Measurements from ENCODE around the gene ATG3. TPM values are rescaled to one million over a fixed set of nuclear protein-coding genes. Genes with fewer than 3 reads are reported as not detected.

The ATG3 gene
- total and polyA plus RNA-seq, 2 of the 8 experiments (the other 6 are each of a cell fraction or from before 2014, with no cell fraction given) = 27.3 to 55.3 TPM

GRCh38 chr3:112569265-112569664 is 7.5 kb upstream of the ATG3 start:
- Histone ChIP-seq H2BK120ac (replicated peaks; ENCODE audit: low read depth, low read length) (no peak overlapping the region), H3K4me3 (ENCODE audit: extremely low read depth in 1 of 4, insufficient read depth in 2 of 4, low read depth in 3 of 4, low read length in 4 of 4) (no peak overlapping the region), H3K23ac (ENCODE audit: insufficient read length) (no peak overlapping the region), H3K14ac (ENCODE audit: insufficient read length) (no peak overlapping the region), H3K4me1 (replicated peaks in 1 of 4; ENCODE audit: control insufficient read depth in 3 of 4, insufficient read depth in 4 of 4, low read length in 3 of 4) (no peaks in the 10 kb centered on the region), H3K56ac (replicated peaks; ENCODE audit: insufficient read length, low read depth, low read length) (no peak overlapping the region), H3K18ac (ENCODE audit: extremely low read depth, low read length) (no peak overlapping the region), H3K23me2 (ENCODE audit: low read depth, low read length) (no peaks in the 10 kb centered on the region), H2BK20ac (ENCODE audit: low read length) (no peak overlapping the region), H2AK5ac (ENCODE audit: low read depth, low read length) (no peak overlapping the region), H4K5ac (ENCODE audit: insufficient read length, low read depth, low read length) (no peak overlapping the region), H3K9me3 (ENCODE audit: insufficient read depth in 2 of 2, low read depth in 1 of 2, low read length in 1 of 2) (no peaks in the 10 kb centered on the region), H2AFZ (ENCODE audit: low read length) (no peak overlapping the region), H2BK12ac (ENCODE audit: low read depth, low read length) (no peak overlapping the region), H4K20me1 (replicated peaks in 1 of 2; ENCODE audit: control insufficient read depth in 1 of 2, insufficient read depth in 2 of 2, low read length in 2 of 2) (no peaks in the 10 kb centered on the region), H3K79me1 (ENCODE audit: low read depth, low read length) (no peaks in the 10 kb centered on the region; the same call in 1 of the 2 replicates), H3K36me3 (ENCODE audit: control insufficient read depth in 2 of 4, insufficient read depth in 4 of 4, low read length in 3 of 4) (peaks cover 0 to 42% (median 21%) of the 10 kb centered on the region in 4 experiments; a peak in 6 of 8 replicates), H3K27ac (ENCODE audit: low read depth, low read length) (no peak overlapping the region), H3K27me3 (replicated peaks in 1 of 4; ENCODE audit: control insufficient read depth in 3 of 4, extremely low read depth in 1 of 4, insufficient read depth in 3 of 4, low read length in 3 of 4) (no peaks in the 10 kb centered on the region), H2BK15ac (ENCODE audit: low read length) (no peak overlapping the region), H3K9ac (replicated peaks in 1 of 4; ENCODE audit: extremely low read depth in 1 of 4, low read depth in 3 of 4, low read length in 3 of 4) (no peak overlapping the region), H3K4me2 (ENCODE audit: insufficient read depth in 1 of 2, low read depth in 2 of 2, low read length in 2 of 2) (no peak overlapping the region), H4K91ac (replicated peaks; ENCODE audit: insufficient read length, low read length) (no peak overlapping the region), H3K79me2 (ENCODE audit: control insufficient read depth in 1 of 2, insufficient read depth in 2 of 2, low read length in 2 of 2) (no peaks in the 10 kb centered on the region), H4K8ac (ENCODE audit: extremely low read depth, insufficient read depth, low read length) (no peak overlapping the region), H3K4ac (replicated peaks; ENCODE audit: insufficient read length, low read depth, low read length) (no peak overlapping the region), H2BK5ac (ENCODE audit: low read depth, low read length) (no peak overlapping the region)
- no peak for DNase-seq (ENCODE audit: low read depth in 1 of 2, low spot score in 2 of 2)
- FAIRE-seq = no peak
- CTCF ChIA-PET (ENCODE audit: partially characterized antibody) = interaction anchor here (0.9 to 1.9 kb wide), 5 partner anchors 9 to 276 kb away, joined by 3 to 9 read pairs (median 3); partner anchors contain the start of gene SLC9C1
- 100% methylated on average over 1 of the region's 1 CpG; no CpG with 5 or more reads in 1 of the 2 experiments for WGBS, 2 experiments (ENCODE audit: extremely low coverage in 1 of 2, insufficient coverage in 1 of 2, insufficient read length in 1 of 2, insufficient replicate concordance in 2 of 2, low coverage in 1 of 2, low lambda C conversion rate in 2 of 2, missing lambda C conversion rate in 1 of 2)
- no peak for TF ChIP-seq SP4 (IDR thresholded peaks at IDR 0.05; ENCODE audit: low read length)
- no peak for TF ChIP-seq MAFK (IDR thresholded peaks at IDR 0.05; ENCODE audit: low read depth, low read length)
- POLR2A ChIA-PET (ENCODE audit: partially characterized antibody) = no interaction called here
